T-cell (primary cell): ENCODE data around the gene BOLA1. TPM values are rescaled to one million over a fixed set of nuclear protein-coding genes. Genes with fewer than 3 reads are reported as not detected.

Experiments used
- ATAC-seq, 4 experiments: fragments of 200-7000 bp in 3 of 4; fragments of 150-1000 bp in 1 of 4; cut with Tn5 transposase; replicated peaks in 1 of 4; 1 replicate in 3 of 4; 2 replicates in 1 of 4; pipeline ENCODE4 v1.10.0; 2021; ENCODE audit warnings: moderate library complexity in 3 of 4, mild to moderate bottlenecking in 2 of 4, moderate number of reproducible peaks in 1 of 4
- CTCF ChIA-PET, 2 donors: fragments of 300-600 bp; sonication (Branson Sonifier 250); formaldehyde crosslinking; loops; one replicate each; lab custom pipeline; 2022; ENCODE audit warnings: antibody characterized with exemption in 2 of 2; lab: Charles Lee
- POLR2A ChIA-PET, 2 donors: fragments of 300-600 bp; sonication (Branson Sonifier 250); formaldehyde crosslinking; loops; one replicate each; lab custom pipeline; 2022; ENCODE audit warnings: antibody characterized with exemption in 2 of 2; lab: Charles Lee
- DNase-seq, 35 experiments: peaks; one replicate each; pipeline versions ENCODE4 v3.0.0 to v3.0.0-alpha.2; 2013 to 2023
- H3K27ac ChIP-seq: one replicate; pipeline ENCODE4 v1.5.1; 2013; ENCODE audit warnings: low read length
- H3K27me3 ChIP-seq, 2 experiments: replicated peaks in 1 of 2; 1 replicate in 1 of 2; 2 replicates in 1 of 2; pipeline versions ENCODE4 v1.6.1 to v1.7.0; 2013; ENCODE audit warnings: low read length in 1 of 2, mixed read lengths in 1 of 2; ENCODE audit not compliant: control insufficient read depth in 2 of 2, insufficient read depth in 2 of 2; ENCODE audit errors: extremely low read depth in 1 of 2
- H3K36me3 ChIP-seq, 2 donors: 1 replicate in 1 of 2; 2 replicates in 1 of 2; pipeline versions ENCODE4 v1.6.1 to v1.7.0; 2013; ENCODE audit warnings: low read length in 1 of 2; ENCODE audit not compliant: control insufficient read depth in 2 of 2, insufficient read depth in 1 of 2; ENCODE audit errors: extremely low read depth in 1 of 2
- H3K4me1 ChIP-seq, 2 experiments: 1 replicate in 1 of 2; 2 replicates in 1 of 2; pipeline versions ENCODE4 v1.6.1 to v1.7.0; 2013; ENCODE audit warnings: low read length in 2 of 2, mixed read lengths in 1 of 2; ENCODE audit not compliant: insufficient read depth in 2 of 2, control insufficient read depth in 1 of 2; ENCODE audit errors: extremely low read depth in 1 of 2
- H3K4me3 ChIP-seq, 2 donors: 1 replicate in 1 of 2; 2 replicates in 1 of 2; pipeline versions ENCODE4 v1.5.1 to v1.7.0; 2013; ENCODE audit warnings: mild to moderate bottlenecking in 2 of 2, low read length in 1 of 2, moderate library complexity in 1 of 2; ENCODE audit not compliant: control insufficient read depth in 1 of 2; ENCODE audit errors: extremely low read depth in 1 of 2
- H3K9me3 ChIP-seq: 2 replicates; pipeline ENCODE4 v1.7.0; 2013
- H3K27ac Mint-ChIP-seq, 2 donors: one replicate each; pipeline ENCODE4 v1.8.0; 2020 to 2021; ENCODE audit warnings: mild to moderate bottlenecking in 2 of 2, mixed read lengths in 2 of 2
- H3K27me3 Mint-ChIP-seq, 2 donors: one replicate each; pipeline ENCODE4 v1.8.0; 2021 to 2022; ENCODE audit warnings: mixed read lengths in 2 of 2
- H3K36me3 Mint-ChIP-seq: one replicate; pipeline ENCODE4 v1.8.0; 2021; ENCODE audit warnings: mixed read lengths
- H3K4me1 Mint-ChIP-seq, 3 donors: one replicate each; pipeline ENCODE4 v1.8.0; 2020 to 2022; ENCODE audit warnings: mixed read lengths in 3 of 3, mild to moderate bottlenecking in 1 of 3
- H3K4me3 Mint-ChIP-seq, 3 donors: one replicate each; pipeline ENCODE4 v1.8.0; 2020 to 2022; ENCODE audit warnings: mild to moderate bottlenecking in 3 of 3, mixed read lengths in 3 of 3, moderate library complexity in 3 of 3
- H3K9me3 Mint-ChIP-seq, 3 donors: one replicate each; pipeline ENCODE4 v1.8.0; 2020 to 2022; ENCODE audit warnings: mixed read lengths in 3 of 3
- WGBS: methylation state at CpG from one replicate; pipeline ENCODE4 v1.1.5; 2013; ENCODE audit warnings: missing lambda C conversion rate; ENCODE audit not compliant: insufficient coverage; 5-methylcytosine and 5-hydroxymethylcytosine counted together
- total RNA-seq, 35 experiments: library from RNA in 6 of 35; stranded (reverse) in 6 of 35; fragments of 120-200 nt in 1 of 35; gene quantifications; one replicate each; pipeline versions ENCODE4 v1.2.1 to v1.2.4 and lab custom pipeline; 2013 to 2026

Gene BOLA1
- total RNA-seq, 5 donors from 2014 or later (not counting 1 experiment from before 2014, with no cell fraction given) = 6.0 to 27.6 (median 26.1) TPM

GRCh38 chr1:149949911-149950310, 50.5 kb downstream of the BOLA1 start:
- Mint-ChIP-seq H3K9me3 (no peaks in the 10 kb centered on the region), H3K27me3 (no peaks in the 10 kb centered on the region), H3K4me1 (no peaks in the 10 kb centered on the region), H3K4me3 (no peak overlapping the region), H3K27ac (no peak overlapping the region), H3K36me3 (peaks cover 35% of the 10 kb centered on the region)
- Histone ChIP-seq H3K4me1 (no peaks in the 10 kb centered on the region), H3K27ac (no peak overlapping the region), H3K4me3 (no peak overlapping the region), H3K9me3 (no peaks in the 10 kb centered on the region), H3K36me3 (peaks cover 0 to 22% of the 10 kb centered on the region in 2 donors), H3K27me3 (no peaks in the 10 kb centered on the region)
- no peak for ATAC-seq
- ChIA-PET CTCF (no interaction called here), POLR2A (no interaction called here)
- WGBS = no CpG with 5 or more reads among the region's 6 CpGs
- DNase-seq = no peak

Other genes starting within 250 kb of the BOLA1 start
- not detected for gene FCGR1A, start 116.9 kb upstream of the BOLA1 start, total RNA-seq
- 1 to 10 TPM; 3.1 to 4.5 (median 3.9) TPM for gene SV2A, start 18.3 kb downstream of the BOLA1 start, total RNA-seq
- gene SF3B4, start 28.2 kb downstream of the BOLA1 start, total RNA-seq = 10 to 100 TPM; 45.3 to 54.6 (median 51.6) TPM
- 1 to 10 TPM in 4 of 5 donors, under 1 TPM in 1; 0.58 to 2.5 (median 1.5) TPM for gene MTMR11, start 37.3 kb downstream of the BOLA1 start, total RNA-seq
- 10 to 100 TPM in 3 of 5 donors, 1 to 10 TPM in 2; 7.8 to 13.7 (median 10.2) TPM for gene OTUD7B, start 111.2 kb downstream of the BOLA1 start, total RNA-seq
- gene VPS45, start 168.2 kb downstream of the BOLA1 start, total RNA-seq = 10 to 100 TPM; 24.9 to 30.7 (median 28.0) TPM